SU-DHL-6 (cell line): ENCODE measurements around the gene IDH3B.

Experiments
- H2AFZ ChIP-seq: fragments of 200-600 bp; sonication (generic); 2 replicates; pipeline ENCODE4 v1.6.1; 2014; ENCODE audit warnings: low read depth, mild to moderate bottlenecking, moderate library complexity, mixed read lengths, antibody characterized with exemption, low read length; ENCODE audit not compliant: severe bottlenecking
- H3F3A ChIP-seq: fragments of 200-600 bp; shearing (Covaris generic); 2 replicates; pipeline ENCODE4 v1.6.0; 2016; ENCODE audit warnings: antibody characterized with exemption, mild to moderate bottlenecking; ENCODE audit not compliant: insufficient read depth
- H3K27ac ChIP-seq: fragments of 200-600 bp; sonication (generic); 2 replicates; pipeline ENCODE4 v1.5.1; 2016; ENCODE audit warnings: low read depth, mild to moderate bottlenecking, low read length, moderate library complexity, mixed read lengths
- H3K27me3 ChIP-seq: fragments of 200-600 bp; sonication (generic), shearing (Covaris generic); 2 replicates; pipeline ENCODE4 v1.6.0; 2014; ENCODE audit warnings: mild to moderate bottlenecking, low read length
- H3K36me3 ChIP-seq: fragments of 200-600 bp; sonication (generic); 2 replicates; pipeline ENCODE4 v1.6.1; 2014; ENCODE audit warnings: mild to moderate bottlenecking, low read length, mixed read lengths
- H3K4me2 ChIP-seq: fragments of 300-600, 200-600 bp; shearing (Covaris generic), sonication (generic); 2 replicates; pipeline ENCODE4 v1.6.0; 2014; ENCODE audit warnings: low read length, low read depth, mild to moderate bottlenecking; ENCODE audit not compliant: poor library complexity, severe bottlenecking
- H3K4me3 ChIP-seq: fragments of 200-600 bp; sonication (generic); 2 replicates; pipeline ENCODE4 v1.5.1; 2014; ENCODE audit warnings: antibody characterized with exemption, low read length, mild to moderate bottlenecking, mixed read lengths; ENCODE audit not compliant: insufficient read depth, poor library complexity, severe bottlenecking
- H3K79me2 ChIP-seq: fragments of 200-600 bp; sonication (generic); 2 replicates; pipeline ENCODE4 v1.6.1; 2014; ENCODE audit warnings: mild to moderate bottlenecking, low read length, moderate library complexity; ENCODE audit not compliant: insufficient read depth
- H3K9ac ChIP-seq: fragments of 200-600 bp; sonication (generic); 2 replicates; pipeline ENCODE4 v1.7.0; 2014; ENCODE audit warnings: mild to moderate bottlenecking, low read length
- H3K9me2 ChIP-seq: fragments of 200-600 bp; sonication (generic); replicated peaks from 2 replicates; pipeline ENCODE4 v1.6.1; 2014; ENCODE audit warnings: low read length; ENCODE audit not compliant: insufficient read depth
- H3K9me3 ChIP-seq: fragments of 200-600 bp; sonication (generic); 2 replicates; pipeline ENCODE4 v1.6.1; 2014; ENCODE audit warnings: low read length, mixed read lengths; ENCODE audit not compliant: insufficient read depth
- H4K20me1 ChIP-seq: fragments of 200-600 bp; sonication (generic); 2 replicates; pipeline ENCODE4 v1.6.1; 2014; ENCODE audit warnings: low read depth, mild to moderate bottlenecking, antibody characterized with exemption, low read length, moderate library complexity, mixed read lengths
- EZH2phosphoT487 ChIP-seq: fragments of 200-600 bp; sonication (generic), shearing (Covaris generic); conservative IDR thresholded peaks from 2 replicates; pipeline ENCODE4 v1.6.1; 2018; ENCODE audit warnings: mild to moderate bottlenecking, antibody characterized with exemption, low read length, moderate library complexity, mixed read lengths
- TF ChIP-seq, protein P1 (sequence below): fragments of 200-600 bp; sonication (generic); IDR thresholded peaks from one replicate; pipeline ENCODE4 v1.5.1; 2017; ENCODE audit warnings: antibody characterized with exemption, mild to moderate bottlenecking, low read length, moderate library complexity; ENCODE audit not compliant: insufficient read depth, poor library complexity, severe bottlenecking

The IDH3B gene

GRCh38 chr20:2653556-2654383 lies 10.2 kb downstream of the IDH3B start:
- Histone ChIP-seq H3K9ac (peak overlapping the region; percentile 96), H3K9me2 (no peaks in the 10 kb centered on the region), H3K36me3 (peaks cover 43% of the 10 kb centered on the region), H3K4me2 (peak overlapping the region; percentile 96), H2AFZ (no peak overlapping the region), H3K27ac (peak overlapping the region; percentile 93), H3K27me3 (no peaks in the 10 kb centered on the region), H3K4me3 (peak overlapping the region; percentile 96), H3K9me3 (no peaks in the 10 kb centered on the region), H4K20me1 (peaks cover 24% of the 10 kb centered on the region; the same call in 1 of the 2 replicates), H3K79me2 (peaks cover 33% of the 10 kb centered on the region), H3F3A (peaks cover 81% of the 10 kb centered on the region)
- TF ChIP-seq EZH2phosphoT487, result no peak
- TF ChIP-seq, protein P1, sequence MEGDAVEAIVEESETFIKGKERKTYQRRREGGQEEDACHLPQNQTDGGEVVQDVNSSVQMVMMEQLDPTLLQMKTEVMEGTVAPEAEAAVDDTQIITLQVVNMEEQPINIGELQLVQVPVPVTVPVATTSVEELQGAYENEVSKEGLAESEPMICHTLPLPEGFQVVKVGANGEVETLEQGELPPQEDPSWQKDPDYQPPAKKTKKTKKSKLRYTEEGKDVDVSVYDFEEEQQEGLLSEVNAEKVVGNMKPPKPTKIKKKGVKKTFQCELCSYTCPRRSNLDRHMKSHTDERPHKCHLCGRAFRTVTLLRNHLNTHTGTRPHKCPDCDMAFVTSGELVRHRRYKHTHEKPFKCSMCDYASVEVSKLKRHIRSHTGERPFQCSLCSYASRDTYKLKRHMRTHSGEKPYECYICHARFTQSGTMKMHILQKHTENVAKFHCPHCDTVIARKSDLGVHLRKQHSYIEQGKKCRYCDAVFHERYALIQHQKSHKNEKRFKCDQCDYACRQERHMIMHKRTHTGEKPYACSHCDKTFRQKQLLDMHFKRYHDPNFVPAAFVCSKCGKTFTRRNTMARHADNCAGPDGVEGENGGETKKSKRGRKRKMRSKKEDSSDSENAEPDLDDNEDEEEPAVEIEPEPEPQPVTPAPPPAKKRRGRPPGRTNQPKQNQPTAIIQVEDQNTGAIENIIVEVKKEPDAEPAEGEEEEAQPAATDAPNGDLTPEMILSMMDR, result no peak

- Histone ChIP-seq H4K20me1 (peaks cover 24% of the 10 kb centered on the region; the same call in 1 of the 2 replicates), H3K9me3 (no peaks in the 10 kb centered on the region)
These were observed 11.1 kb downstream of the IDH3B start for GRCh38 chr20:2652724-2653555.

DNA sequence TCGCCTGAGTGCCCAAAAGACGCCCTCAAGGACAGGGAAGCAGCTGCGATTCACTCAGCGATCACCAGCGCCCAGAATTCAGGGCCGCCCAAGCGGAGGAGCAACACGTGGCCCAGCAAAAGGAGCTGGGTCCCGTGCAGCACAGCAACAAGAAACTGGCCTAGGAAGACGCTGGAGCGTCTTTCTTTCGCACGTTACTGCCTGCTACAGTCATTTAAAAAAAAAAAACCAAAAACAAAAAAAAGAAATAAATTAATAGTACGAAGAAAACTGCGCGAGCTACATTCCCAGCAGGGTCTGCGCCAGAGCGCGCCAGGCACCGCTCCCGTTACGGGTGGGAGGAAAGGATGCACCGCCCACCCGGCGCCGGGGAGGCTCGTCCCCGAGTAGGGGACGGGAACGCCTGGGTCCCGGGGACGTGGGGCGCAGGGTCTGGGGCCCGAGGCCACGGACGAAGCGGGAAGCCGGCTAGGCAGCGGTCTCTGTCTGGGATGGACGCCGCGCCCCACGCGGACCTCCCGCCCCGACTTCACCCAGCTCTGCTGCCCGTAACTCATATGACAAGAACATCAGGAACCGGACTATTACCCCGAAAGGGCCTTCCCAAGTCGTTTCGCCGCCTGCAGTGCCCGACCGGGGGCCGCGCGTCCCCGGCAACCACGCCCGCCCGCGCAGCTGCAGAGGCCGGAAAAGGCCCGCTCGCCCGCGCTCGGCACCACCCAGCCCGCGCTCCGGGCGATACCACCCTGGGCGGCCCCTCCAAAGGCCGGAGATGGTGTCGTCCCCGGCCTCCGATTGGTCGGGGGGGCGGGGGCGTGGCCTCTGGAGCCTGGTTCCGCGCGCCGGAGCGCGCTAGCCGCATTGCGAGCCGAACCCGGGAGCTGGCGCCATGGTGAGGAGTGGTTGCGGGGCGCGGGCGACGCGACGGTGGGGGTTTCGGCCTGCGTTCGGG lies 12.0 kb downstream of the IDH3B start, which contains the start of gene NOP56:
Gene NOP56 (plus strand): TSS at position 861 of the 952 bp plus-strand sequence. CDS start 29 bp downstream, at position 890.
- H3K4me3 ChIP-seq, result peak within 1 kb of the TSS; percentile 96
- H2AFZ ChIP-seq, result peak within 1 kb of the TSS; percentile 74
- no peaks in the 10 kb centered on the region for H3K9me2 ChIP-seq
- no peaks in the 10 kb centered on the region for H3K9me3 ChIP-seq
- H4K20me1 ChIP-seq, result peaks cover 24% of the 10 kb centered on the region; the same call in 1 of the 2 replicates
- H3F3A ChIP-seq, result peaks cover 63% of the 10 kb centered on the region
- peaks cover 33% of the 10 kb centered on the region for H3K79me2 ChIP-seq
- H3K9ac ChIP-seq, result peak within 1 kb of the TSS; percentile 96
- no peaks in the 10 kb centered on the region for H3K27me3 ChIP-seq
- peaks cover 37% of the 10 kb centered on the region for H3K36me3 ChIP-seq
- TF ChIP-seq, protein P1, result no peak
- no peak for TF ChIP-seq EZH2phosphoT487
- peak within 1 kb of the TSS; percentile 93 for H3K27ac ChIP-seq
- peak within 1 kb of the TSS; percentile 100 for H3K4me2 ChIP-seq

More at GRCh38 chr20:2652724-2653555, 11.1 kb downstream of the IDH3B start:
- Histone ChIP-seq H3K36me3 (peaks cover 43% of the 10 kb centered on the region), H3K9ac (peak overlapping the region; percentile 96), H3K79me2 (peaks cover 33% of the 10 kb centered on the region), H3F3A (peaks cover 72% of the 10 kb centered on the region), H3K4me2 (peak overlapping the region; percentile 96), H2AFZ (no peak overlapping the region), H3K4me3 (peak overlapping the region; percentile 96), H3K27me3 (no peaks in the 10 kb centered on the region), H3K9me2 (no peaks in the 10 kb centered on the region), H3K27ac (peak overlapping the region; percentile 93)
- TF ChIP-seq, protein P1, result no peak
- no peak for TF ChIP-seq EZH2phosphoT487
